Mesothelial cell of epicardium (in vitro differentiated cells): ENCODE data around the gene PROX1. TPM values are rescaled to one million over a fixed set of nuclear protein-coding genes. Genes with fewer than 3 reads are reported as not detected.

ENCODE experiments used
- DNase-seq, 2 experiments: peaks; one replicate each; pipeline ENCODE4 v3.0.0; 2021; ENCODE audit warnings: low spot score in 2 of 2; ENCODE audit not compliant: unreplicated experiment in 2 of 2
- H3K27ac Mint-ChIP-seq: 2 replicates; pipeline ENCODE4 v1.8.0; 2021; ENCODE audit warnings: mixed read lengths
- H3K27me3 Mint-ChIP-seq: 2 replicates; pipeline ENCODE4 v1.8.0; 2021; ENCODE audit warnings: low read depth, mixed read lengths
- H3K36me3 Mint-ChIP-seq: 2 replicates; pipeline ENCODE4 v1.8.0; 2021; ENCODE audit warnings: mixed read lengths
- H3K4me1 Mint-ChIP-seq: 2 replicates; pipeline ENCODE4 v1.8.0; 2021; ENCODE audit warnings: mixed read lengths
- H3K4me3 Mint-ChIP-seq: 2 replicates; pipeline ENCODE4 v1.8.0; 2021; ENCODE audit warnings: mild to moderate bottlenecking, moderate library complexity, mixed read lengths
- H3K9me3 Mint-ChIP-seq: 2 replicates; pipeline ENCODE4 v1.8.0; 2021; ENCODE audit warnings: mixed read lengths
- total RNA-seq: library from RNA; stranded (reverse); gene quantifications from 3 replicates; pipeline ENCODE4 v1.2.1, GENCODE V29; 2021
- TF ChIP-seq, protein P1 (sequence below): fragments of 200-600 bp; sonication (generic); IDR thresholded peaks from one replicate; pipeline ENCODE4 v1.5.0; 2021; ENCODE audit warnings: antibody characterized with exemption; ENCODE audit not compliant: unreplicated experiment

The PROX1 gene
- total RNA-seq, 1 donor from 2014 or later: 1.4 TPM

DNA sequence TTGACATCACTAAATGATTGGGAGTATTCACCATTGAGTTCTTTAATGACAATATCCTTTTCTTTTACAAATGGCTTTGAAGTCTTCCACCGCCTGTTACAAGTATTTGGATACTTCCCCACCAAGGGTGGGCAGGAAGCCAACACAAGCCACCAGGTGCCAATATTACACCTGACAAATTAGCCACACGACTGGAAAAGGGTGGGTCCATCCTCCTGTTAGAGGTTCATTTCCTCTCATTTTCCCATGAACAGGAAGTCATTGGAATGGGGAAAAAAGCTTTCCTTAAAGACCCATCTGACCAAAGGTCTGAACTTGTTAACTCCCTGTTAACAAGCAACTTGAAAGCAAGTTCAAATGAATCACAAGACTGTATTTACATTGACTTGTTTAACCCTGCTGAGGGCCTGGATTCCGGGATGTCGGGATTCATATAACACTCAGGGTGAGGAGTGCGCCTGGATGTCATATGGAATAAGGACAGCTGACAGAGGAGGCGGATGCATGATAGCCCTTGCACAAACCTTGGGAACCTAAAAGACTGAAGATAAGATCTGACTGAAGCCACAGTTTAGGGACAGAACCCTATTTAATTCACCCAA, 40.5 kb upstream of the PROX1 start:
- DNase-seq: no peak
- no peaks in the 10 kb centered on the region for H3K4me1 Mint-ChIP-seq
- no peak overlapping the region for H3K27ac Mint-ChIP-seq
- no peaks in the 10 kb centered on the region for H3K9me3 Mint-ChIP-seq
- TF ChIP-seq, protein P1, sequence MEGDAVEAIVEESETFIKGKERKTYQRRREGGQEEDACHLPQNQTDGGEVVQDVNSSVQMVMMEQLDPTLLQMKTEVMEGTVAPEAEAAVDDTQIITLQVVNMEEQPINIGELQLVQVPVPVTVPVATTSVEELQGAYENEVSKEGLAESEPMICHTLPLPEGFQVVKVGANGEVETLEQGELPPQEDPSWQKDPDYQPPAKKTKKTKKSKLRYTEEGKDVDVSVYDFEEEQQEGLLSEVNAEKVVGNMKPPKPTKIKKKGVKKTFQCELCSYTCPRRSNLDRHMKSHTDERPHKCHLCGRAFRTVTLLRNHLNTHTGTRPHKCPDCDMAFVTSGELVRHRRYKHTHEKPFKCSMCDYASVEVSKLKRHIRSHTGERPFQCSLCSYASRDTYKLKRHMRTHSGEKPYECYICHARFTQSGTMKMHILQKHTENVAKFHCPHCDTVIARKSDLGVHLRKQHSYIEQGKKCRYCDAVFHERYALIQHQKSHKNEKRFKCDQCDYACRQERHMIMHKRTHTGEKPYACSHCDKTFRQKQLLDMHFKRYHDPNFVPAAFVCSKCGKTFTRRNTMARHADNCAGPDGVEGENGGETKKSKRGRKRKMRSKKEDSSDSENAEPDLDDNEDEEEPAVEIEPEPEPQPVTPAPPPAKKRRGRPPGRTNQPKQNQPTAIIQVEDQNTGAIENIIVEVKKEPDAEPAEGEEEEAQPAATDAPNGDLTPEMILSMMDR: no peak
- H3K27me3 Mint-ChIP-seq: peaks cover 39% of the 10 kb centered on the region
- H3K4me3 Mint-ChIP-seq: no peak overlapping the region
- no peaks in the 10 kb centered on the region for H3K36me3 Mint-ChIP-seq

DNA sequence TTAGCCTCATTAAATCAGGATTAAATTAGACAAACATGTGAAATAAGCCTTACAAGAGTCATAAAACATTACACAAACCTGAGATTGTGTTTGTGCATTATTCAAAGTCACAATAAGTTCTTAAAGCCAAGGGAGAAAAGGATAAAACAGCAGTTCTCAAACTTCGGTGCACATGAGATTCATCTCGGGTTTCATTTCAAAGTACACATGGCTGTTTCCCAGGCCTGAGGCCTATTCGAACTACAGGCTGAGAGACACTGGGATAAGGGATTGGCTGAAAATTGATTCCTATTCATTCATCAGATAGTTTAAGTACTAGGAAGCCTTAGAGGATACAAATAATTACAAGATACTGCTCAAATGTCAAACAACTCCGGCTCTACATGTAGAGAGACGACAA, 35.9 kb upstream of the PROX1 start:
- Mint-ChIP-seq H3K9me3 (no peaks in the 10 kb centered on the region), H3K27ac (no peak overlapping the region), H3K4me1 (no peaks in the 10 kb centered on the region), H3K36me3 (no peaks in the 10 kb centered on the region), H3K27me3 (peaks cover 22% of the 10 kb centered on the region), H3K4me3 (no peak overlapping the region)
- TF ChIP-seq, protein P1: no peak
- DNase-seq: no peak

DNA sequence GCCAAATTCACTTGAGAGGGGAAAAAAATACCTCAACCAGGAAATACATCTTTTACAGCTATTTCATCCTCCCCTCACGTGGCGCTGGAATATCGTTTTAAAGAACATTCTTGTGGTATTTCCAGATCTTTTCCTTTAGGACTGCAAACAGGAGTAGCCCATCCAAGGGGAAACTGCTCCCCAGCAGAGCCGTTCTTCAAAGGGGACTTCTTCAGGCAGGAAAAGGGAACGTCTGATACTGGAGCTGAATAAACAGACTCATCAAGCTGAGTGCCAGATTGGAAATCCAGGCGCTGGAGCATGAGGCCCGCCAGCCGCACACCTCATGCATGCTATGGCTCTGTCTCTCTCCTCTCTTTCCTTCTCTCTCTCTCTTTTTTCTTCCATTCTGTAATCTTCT, 34.0 kb upstream of the PROX1 start:
- Mint-ChIP-seq H3K4me3 (no peak overlapping the region), H3K9me3 (no peaks in the 10 kb centered on the region), H3K27me3 (peaks cover 29% of the 10 kb centered on the region), H3K27ac (no peak overlapping the region), H3K4me1 (no peaks in the 10 kb centered on the region), H3K36me3 (no peaks in the 10 kb centered on the region)
- DNase-seq: no peak
- TF ChIP-seq, protein P1: no peak

DNA sequence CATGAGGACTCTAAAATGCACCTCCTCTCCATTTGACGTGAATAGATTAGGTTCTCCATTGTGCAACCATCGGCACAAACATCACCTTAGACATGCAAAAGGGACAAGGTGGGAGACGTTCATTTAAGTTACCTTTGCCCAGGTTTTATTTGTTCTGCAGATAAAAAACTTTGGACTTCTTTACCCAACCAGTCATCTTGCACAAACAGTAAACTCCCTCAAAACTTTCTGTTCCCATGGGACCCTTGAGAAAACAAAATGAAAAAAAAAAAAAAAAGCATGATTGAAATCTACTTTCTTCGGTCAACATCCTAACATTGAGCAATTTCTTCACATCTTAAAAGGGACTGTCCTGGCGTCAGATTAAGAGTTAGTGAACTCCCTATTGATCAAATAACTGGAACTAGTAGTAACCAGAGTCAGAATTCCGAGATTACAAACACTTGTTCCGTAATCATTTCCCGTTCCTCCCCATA, 31.4 kb upstream of the PROX1 start:
- Mint-ChIP-seq H3K27me3 (peaks cover 46% of the 10 kb centered on the region), H3K4me3 (no peak overlapping the region), H3K4me1 (no peaks in the 10 kb centered on the region), H3K36me3 (no peaks in the 10 kb centered on the region), H3K9me3 (no peaks in the 10 kb centered on the region), H3K27ac (no peak overlapping the region)
- TF ChIP-seq, protein P1: no peak
- no peak for DNase-seq

DNA sequence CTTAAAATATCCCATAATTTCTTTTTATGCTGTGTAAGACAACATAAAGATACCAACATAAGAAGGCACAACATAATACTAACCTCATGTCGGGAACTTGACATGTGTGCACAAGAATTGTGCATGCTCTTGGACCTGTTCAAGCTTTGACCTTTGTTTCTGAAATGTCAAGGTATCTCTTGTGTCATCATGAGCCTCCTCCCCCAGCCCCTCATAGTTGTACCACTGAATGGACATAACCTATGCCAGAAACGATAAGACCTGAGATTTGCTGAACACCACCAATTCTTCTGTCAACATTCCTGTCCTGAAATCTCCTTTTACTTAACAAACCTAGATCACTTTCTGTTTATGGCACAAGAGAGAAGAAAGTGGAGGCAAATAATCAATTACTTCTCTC, 29.4 kb upstream of the PROX1 start:
- H3K4me1 Mint-ChIP-seq: no peaks in the 10 kb centered on the region
- H3K27ac Mint-ChIP-seq: no peak overlapping the region
- DNase-seq: no peak
- peaks cover 66% of the 10 kb centered on the region for H3K27me3 Mint-ChIP-seq
- TF ChIP-seq, protein P1: no peak
- H3K36me3 Mint-ChIP-seq: no peaks in the 10 kb centered on the region
- no peaks in the 10 kb centered on the region for H3K9me3 Mint-ChIP-seq
- H3K4me3 Mint-ChIP-seq: no peak overlapping the region

DNA sequence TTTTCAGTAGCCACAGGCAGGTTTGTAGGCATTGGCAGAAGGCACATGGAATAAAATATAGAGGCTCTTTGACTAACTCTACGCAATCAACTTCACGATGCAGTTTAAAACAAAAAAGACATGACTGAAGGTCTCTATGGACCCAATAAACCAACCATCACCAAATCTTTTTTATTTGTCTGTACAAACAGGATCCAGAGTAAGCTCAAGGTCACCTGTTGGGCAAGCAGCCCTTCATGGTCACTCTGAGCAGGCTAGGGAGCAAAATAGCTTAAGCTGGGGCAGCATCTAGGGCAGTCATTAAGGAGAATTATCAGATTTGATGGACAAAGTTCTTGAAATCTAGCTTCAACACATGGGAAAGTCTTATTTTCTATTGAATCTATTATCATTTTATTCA, 26.8 kb upstream of the PROX1 start:
- Mint-ChIP-seq H3K9me3 (no peaks in the 10 kb centered on the region), H3K27me3 (peaks cover 79% of the 10 kb centered on the region), H3K27ac (no peak overlapping the region), H3K4me3 (no peak overlapping the region), H3K36me3 (no peaks in the 10 kb centered on the region), H3K4me1 (no peaks in the 10 kb centered on the region)
- DNase-seq: no peak
- TF ChIP-seq, protein P1: no peak
